ENCODE data around the gene RPS23.

RPS23 gene

GRCh38 chr5:82277987-82278710, at the start of gene RPS23:
Gene RPS23 (minus strand): TSS chr5:82278354. CDS start chr5:82278323, 31 bp downstream.
- H3K4me1 Mint-ChIP-seq = peaks cover 43% of the 10 kb centered on the region
- peak within 1 kb of the TSS; percentile 99 to 100 for H3K27ac Mint-ChIP-seq
- DNase-seq = peak; percentile 86 to 90
- no peaks in the 10 kb centered on the region for H3K27me3 Mint-ChIP-seq
- H3K4me3 Mint-ChIP-seq = peak within 1 kb of the TSS; percentile 93 to 95
- ATAC-seq = peak; percentile 96
- H3K9me3 Mint-ChIP-seq = no peaks in the 10 kb centered on the region

DNA sequence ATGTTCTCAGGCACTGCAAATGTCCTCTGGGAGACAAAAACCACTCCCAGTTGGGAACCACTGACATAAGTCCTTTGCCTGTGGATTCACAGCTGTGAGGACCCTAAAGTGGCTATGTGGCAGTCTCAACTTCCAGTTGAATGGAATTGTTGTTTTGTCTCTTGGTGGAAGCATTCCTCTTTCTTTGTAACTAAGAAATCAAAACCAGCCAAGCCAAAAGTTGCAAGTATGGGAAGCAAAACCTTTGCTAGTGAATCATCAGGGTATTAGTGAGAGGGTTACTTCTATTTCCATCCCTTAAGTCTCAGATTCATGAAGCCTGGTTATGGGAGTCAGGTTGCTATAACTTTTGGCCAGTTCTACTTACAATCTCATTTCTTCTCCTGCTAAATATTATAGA, 49.8 kb upstream of the RPS23 start:
- H3K27me3 Mint-ChIP-seq = peaks cover 8% of the 10 kb centered on the region
- H3K4me3 Mint-ChIP-seq = no peak overlapping the region
- H3K27ac Mint-ChIP-seq = no peak overlapping the region
- DNase-seq (no peak), ATAC-seq (no peak)
- peaks cover 6% of the 10 kb centered on the region in 2 donors for H3K9me3 Mint-ChIP-seq
- H3K4me1 Mint-ChIP-seq = no peaks in the 10 kb centered on the region

DNA sequence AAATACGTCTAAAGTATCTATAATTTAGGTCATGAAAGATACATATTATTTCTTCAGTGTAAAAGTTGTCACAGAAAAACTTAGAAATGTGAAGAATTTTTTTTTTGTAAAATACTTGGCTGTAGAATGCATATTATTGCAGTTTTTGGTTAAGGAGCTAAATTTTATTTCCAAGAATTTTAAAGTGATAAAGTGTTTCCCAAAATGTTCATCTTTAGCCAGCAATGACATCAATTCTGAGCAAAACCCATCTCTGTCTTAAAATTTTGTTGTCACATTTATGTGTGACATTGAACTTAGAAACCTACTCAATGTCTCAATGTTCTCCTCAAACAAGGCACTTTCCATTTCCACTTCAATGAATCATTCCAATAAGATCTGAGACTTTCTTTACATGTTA, 47.8 kb upstream of the RPS23 start:
- peaks cover 19% of the 10 kb centered on the region for H3K27me3 Mint-ChIP-seq
- H3K4me3 Mint-ChIP-seq = no peak overlapping the region
- DNase-seq (no peak), ATAC-seq (no peak)
- H3K27ac Mint-ChIP-seq = no peak overlapping the region
- peaks cover 6% of the 10 kb centered on the region in 2 donors for H3K9me3 Mint-ChIP-seq
- H3K4me1 Mint-ChIP-seq = no peaks in the 10 kb centered on the region

DNA sequence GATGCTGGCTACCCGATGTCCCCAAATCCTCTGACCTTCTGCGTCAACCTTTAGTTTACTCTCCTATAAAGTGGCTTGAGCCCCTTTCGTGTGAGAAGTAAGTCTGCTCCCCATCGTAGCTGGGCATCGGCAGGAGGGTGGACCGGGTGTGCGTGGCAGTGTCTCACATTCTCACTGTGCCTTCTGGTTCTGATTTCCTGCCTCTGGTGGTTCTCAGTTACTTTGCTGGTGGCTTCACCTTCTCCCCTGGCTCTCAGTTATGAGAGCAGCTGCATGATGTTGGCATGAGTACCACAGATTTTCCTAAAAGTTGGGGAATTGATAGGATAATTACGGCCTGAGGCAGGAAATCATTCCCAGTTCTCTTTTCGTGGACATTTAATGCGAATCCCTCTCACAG, 47.0 kb upstream of the RPS23 start:
- Mint-ChIP-seq H3K9me3 (peaks cover 6% of the 10 kb centered on the region in 2 donors), H3K27me3 (peaks cover 19% of the 10 kb centered on the region), H3K4me3 (no peak overlapping the region), H3K4me1 (no peaks in the 10 kb centered on the region), H3K27ac (no peak overlapping the region)
- DNase-seq = no peak
- ATAC-seq = no peak

GRCh38 chr5:82320966-82321365, 42.8 kb upstream of the RPS23 start:
- H3K4me1 Mint-ChIP-seq = no peaks in the 10 kb centered on the region
- H3K9me3 Mint-ChIP-seq = no peaks in the 10 kb centered on the region
- ATAC-seq (no peak), DNase-seq (no peak)
- no peak overlapping the region for H3K27ac Mint-ChIP-seq
- no peak overlapping the region for H3K4me3 Mint-ChIP-seq
- peaks cover 25% of the 10 kb centered on the region for H3K27me3 Mint-ChIP-seq

GRCh38 chr5:82319651-82320376, 41.7 kb upstream of the RPS23 start:
- Mint-ChIP-seq H3K27me3 (peaks cover 31% of the 10 kb centered on the region), H3K9me3 (no peaks in the 10 kb centered on the region), H3K4me3 (no peak overlapping the region), H3K27ac (no peak overlapping the region), H3K4me1 (no peaks in the 10 kb centered on the region)
- DNase-seq (no peak), ATAC-seq (no peak)

- no peak overlapping the region for H3K4me3 Mint-ChIP-seq
- no peak overlapping the region for H3K27ac Mint-ChIP-seq
- no peak for ATAC-seq
- H3K9me3 Mint-ChIP-seq = no peaks in the 10 kb centered on the region
- no peaks in the 10 kb centered on the region for H3K4me1 Mint-ChIP-seq
- peaks cover 31% of the 10 kb centered on the region for H3K27me3 Mint-ChIP-seq
- DNase-seq = no peak
Observed at GRCh38 chr5:82319192-82319591, 41.0 kb upstream of the RPS23 start.

DNA sequence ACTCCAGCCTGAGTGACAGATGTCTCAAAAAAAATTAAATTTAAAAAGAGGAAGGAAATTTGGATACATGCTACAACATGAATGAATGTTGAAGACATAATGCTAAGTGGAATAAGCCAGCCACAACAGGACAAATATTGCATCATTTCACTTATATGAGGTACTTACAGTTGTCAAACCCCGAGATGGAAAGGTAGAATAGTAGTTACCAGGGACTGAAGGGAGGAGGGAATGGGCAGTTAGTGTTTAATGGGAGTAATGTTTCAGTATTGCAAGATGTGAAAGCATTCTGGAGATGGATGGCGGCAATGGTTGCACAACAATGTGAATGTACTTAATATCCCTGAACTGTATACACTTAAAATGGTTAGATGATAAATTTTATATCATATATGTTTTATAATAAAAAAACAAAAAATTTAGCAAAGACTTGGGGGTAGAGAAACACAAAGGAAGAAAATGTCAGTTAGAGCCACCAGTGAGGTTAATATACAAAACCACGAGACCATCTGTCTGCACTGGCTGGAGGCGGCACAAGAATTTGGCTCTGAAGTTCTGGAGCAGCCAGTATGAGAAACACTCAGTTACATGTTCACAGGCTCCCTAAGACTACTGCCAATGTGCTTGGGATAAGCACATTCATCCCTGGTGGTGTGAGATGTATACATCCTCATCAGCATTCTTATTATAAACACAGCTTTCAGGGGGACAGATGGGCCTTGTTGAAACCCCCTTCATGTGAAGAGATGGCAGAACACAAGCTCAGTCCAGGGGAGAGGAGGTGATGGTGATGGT, 37.0 kb upstream of the RPS23 start:
- H3K4me1 Mint-ChIP-seq = no peaks in the 10 kb centered on the region
- peaks cover 29% of the 10 kb centered on the region for H3K27me3 Mint-ChIP-seq
- peak overlapping the region in 1 of 2 donors; percentile 5 for H3K27ac Mint-ChIP-seq
- ATAC-seq (no peak), DNase-seq (no peak)
- no peaks in the 10 kb centered on the region for H3K9me3 Mint-ChIP-seq
- no peak overlapping the region for H3K4me3 Mint-ChIP-seq

DNA sequence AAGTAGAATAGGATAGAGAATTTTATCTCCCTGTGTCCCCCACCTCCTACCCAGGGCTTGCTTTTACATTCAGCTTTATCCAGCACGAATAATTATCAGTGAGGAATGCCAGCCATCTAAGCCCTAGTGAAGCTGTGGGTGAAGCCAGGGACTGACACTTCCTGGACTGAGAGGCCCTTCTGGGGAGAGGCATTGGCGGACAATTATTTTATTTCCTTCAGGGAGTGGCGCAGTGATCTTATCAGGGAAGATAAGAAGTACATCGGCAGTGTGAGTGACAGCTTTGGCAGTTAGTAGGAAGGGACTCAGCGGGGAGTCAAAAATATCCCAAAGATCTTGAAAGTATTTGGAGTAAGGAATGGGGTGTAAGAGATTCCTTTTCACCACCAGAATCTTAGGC, 34.9 kb upstream of the RPS23 start:
- H3K4me1 Mint-ChIP-seq = no peaks in the 10 kb centered on the region
- H3K4me3 Mint-ChIP-seq = no peak overlapping the region
- no peak for ATAC-seq
- H3K27me3 Mint-ChIP-seq = peaks cover 26% of the 10 kb centered on the region
- no peak overlapping the region for H3K27ac Mint-ChIP-seq
- DNase-seq = no peak
- peaks cover 0 to 7% of the 10 kb centered on the region in 2 donors for H3K9me3 Mint-ChIP-seq

DNA sequence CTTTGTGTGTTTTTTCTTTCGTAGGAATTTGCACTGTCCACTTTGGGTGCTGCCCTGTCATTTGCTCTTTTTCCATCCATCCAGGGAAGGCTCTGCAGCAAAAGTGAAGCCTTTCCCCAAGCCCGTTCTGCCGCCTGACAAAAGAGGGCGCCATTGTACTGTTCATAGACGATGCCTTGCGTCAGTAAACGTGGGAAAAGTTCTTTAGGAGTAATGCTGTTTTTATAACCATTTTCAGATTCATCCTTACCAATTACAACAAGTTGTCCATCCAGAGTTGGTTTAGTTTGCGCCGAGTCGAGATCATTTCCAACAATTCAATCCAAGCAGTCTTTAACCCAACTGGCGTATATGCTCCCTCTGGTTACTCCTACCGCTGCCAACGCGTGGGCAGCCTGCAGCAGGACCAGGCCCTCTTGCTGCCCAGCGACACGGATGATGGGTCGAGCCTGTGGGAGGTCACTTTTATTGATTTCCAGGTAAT, 34.3 kb upstream of the RPS23 start:
- Mint-ChIP-seq H3K4me1 (no peaks in the 10 kb centered on the region), H3K27ac (no peak overlapping the region), H3K4me3 (no peak overlapping the region), H3K9me3 (peaks cover 0 to 7% of the 10 kb centered on the region in 2 donors), H3K27me3 (peaks cover 23% of the 10 kb centered on the region)
- DNase-seq = peak; percentile 16 to 24
- no peak for ATAC-seq

DNA sequence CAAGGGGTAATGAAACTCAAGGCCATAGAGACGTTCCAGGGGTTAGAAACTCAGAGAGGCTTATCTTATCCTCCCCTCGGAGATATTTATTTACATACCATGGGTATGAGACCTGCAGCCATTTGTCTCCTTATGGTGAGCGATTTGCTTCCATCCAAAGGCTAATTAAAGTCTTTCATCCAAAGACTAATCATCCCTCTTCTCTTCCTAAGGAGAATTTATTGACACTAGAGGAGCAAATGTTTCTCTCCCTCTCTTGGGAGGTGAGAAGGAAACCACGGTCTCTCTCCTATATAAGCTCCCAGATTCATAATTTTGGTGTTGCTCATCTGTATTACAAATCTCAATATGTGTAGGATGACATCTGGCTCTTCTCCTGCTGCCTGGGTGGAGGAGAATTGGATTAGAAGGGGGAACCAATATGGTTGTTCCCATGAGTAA, 31.0 kb upstream of the RPS23 start:
- no peak for ATAC-seq
- Mint-ChIP-seq H3K27ac (no peak overlapping the region), H3K27me3 (peaks cover 16% of the 10 kb centered on the region), H3K9me3 (peaks cover 0 to 7% of the 10 kb centered on the region in 2 donors), H3K4me1 (no peaks in the 10 kb centered on the region), H3K4me3 (no peak overlapping the region)
- no peak for DNase-seq

DNA sequence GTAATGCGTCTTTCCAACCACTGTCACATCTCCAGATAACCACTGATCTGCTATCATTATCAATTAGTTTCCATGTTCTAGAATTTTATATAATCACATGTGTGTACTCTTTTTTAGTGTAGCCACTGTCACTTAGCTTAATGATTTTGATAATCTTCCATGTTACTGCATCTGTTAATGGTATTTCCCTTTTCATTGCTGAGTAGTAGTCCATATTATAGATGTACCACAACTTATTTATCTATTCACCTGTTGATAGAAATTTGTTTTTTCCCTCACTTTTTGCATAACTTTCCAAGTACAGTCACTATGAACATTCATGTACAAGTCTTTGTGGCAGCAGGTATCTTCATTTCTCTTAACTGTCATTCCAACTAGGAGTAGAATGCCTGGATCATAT, 30.3 kb upstream of the RPS23 start:
- Mint-ChIP-seq H3K4me3 (no peak overlapping the region), H3K27me3 (peaks cover 14% of the 10 kb centered on the region), H3K4me1 (no peaks in the 10 kb centered on the region), H3K27ac (no peak overlapping the region), H3K9me3 (peaks cover 0 to 7% of the 10 kb centered on the region in 2 donors)
- DNase-seq = no peak
- ATAC-seq = no peak

DNA sequence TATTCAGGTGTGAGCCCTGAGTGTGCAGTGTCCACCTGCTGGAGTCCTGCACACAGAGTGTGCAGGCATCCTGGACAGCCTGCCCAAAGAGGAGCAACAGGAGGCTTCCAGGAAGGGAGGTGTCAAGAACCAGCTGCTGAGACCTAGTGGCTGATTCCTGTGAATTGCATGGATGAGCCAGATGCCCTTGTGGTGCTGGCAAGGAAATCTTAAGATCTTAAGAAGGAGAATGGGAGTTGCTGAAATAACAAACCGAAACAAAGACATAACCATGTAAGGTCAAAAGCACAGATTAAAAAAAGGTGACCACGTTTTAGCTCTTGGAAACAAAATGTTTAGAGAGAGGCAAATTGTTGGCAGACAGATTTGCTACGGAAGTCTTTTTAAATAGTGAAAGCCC, 29.3 kb upstream of the RPS23 start:
- Mint-ChIP-seq H3K4me1 (no peaks in the 10 kb centered on the region), H3K27me3 (peaks cover 9% of the 10 kb centered on the region), H3K4me3 (no peak overlapping the region), H3K9me3 (peaks cover 0 to 7% of the 10 kb centered on the region in 2 donors), H3K27ac (peak overlapping the region in 1 of 2 donors; percentile 61)
- ATAC-seq (no peak), DNase-seq (no peak)

GRCh38 chr5:82306151-82306550, 28.0 kb upstream of the RPS23 start:
- peaks cover under 1% of the 10 kb centered on the region for H3K27me3 Mint-ChIP-seq
- DNase-seq (no peak), ATAC-seq (no peak)
- H3K4me3 Mint-ChIP-seq = no peak overlapping the region
- no peaks in the 10 kb centered on the region for H3K4me1 Mint-ChIP-seq
- H3K9me3 Mint-ChIP-seq = peaks cover 0 to 7% of the 10 kb centered on the region in 2 donors
- no peak overlapping the region for H3K27ac Mint-ChIP-seq

DNA sequence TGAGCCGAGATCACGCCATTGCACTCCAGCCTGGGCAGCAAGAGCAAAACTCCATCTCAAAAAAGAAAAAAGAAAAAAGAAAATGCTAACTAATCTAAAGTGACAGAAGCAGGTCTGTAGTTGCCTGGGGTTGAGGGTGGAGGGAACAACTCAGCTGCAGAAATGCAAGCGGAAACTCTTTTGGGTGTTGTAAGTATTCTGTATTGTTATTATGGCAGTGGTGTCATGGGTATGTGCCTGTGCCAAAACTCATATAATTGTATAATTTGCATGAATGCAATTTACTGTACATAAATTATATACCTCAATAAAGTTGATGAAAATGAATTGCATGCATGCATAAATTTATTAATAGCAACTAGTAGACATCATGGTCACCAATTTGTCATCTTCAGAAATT, 23.0 kb upstream of the RPS23 start:
- Mint-ChIP-seq H3K9me3 (peaks cover 0 to 3% of the 10 kb centered on the region in 2 donors), H3K4me3 (no peak overlapping the region), H3K27me3 (no peaks in the 10 kb centered on the region), H3K27ac (no peak overlapping the region), H3K4me1 (no peaks in the 10 kb centered on the region)
- ATAC-seq = no peak
- no peak for DNase-seq

Measured in stimulated activated naive CD8-positive, alpha-beta T cell treated with anti-CD3 and anti-CD28 coated beads, Interleukin-15, amount 100 ng/mL, for 72 hours (primary cell).